IMR-90 (cell line): ENCODE results near the gene GCN1. TPM values are rescaled to one million over a fixed set of nuclear protein-coding genes. Genes with fewer than 3 reads are reported as not detected.

ENCODE experiments used
- ATAC-seq: fragments of 200-7000 bp; cut with Tn5 transposase; 2 replicates; pipeline ENCODE4 v1.9.1; 2020; ENCODE audit warnings: low read depth, mild to moderate bottlenecking, moderate library complexity
- BruUV-seq: library from RNA; stranded (reverse); fragments of 400-500 nt; replicated peaks from 2 replicates; lab custom pipeline; 2021; lab: Mats Ljungman, UMichigan
- CTCF ChIA-PET: fragments of 300-600 bp; formaldehyde crosslinking; extraction: SDS; loops from one replicate; lab custom pipeline; 2021; ENCODE audit warnings: antibody characterized with exemption; lab: Yijun Ruan, JAX
- POLR2A ChIA-PET: fragments of 300-600 bp; sonication (Branson Sonifier 250); formaldehyde crosslinking; loops from one replicate; lab custom pipeline; 2022; ENCODE audit warnings: antibody characterized with exemption; ENCODE audit not compliant: unreplicated experiment; lab: Charles Lee
- DNase-seq: peaks from one replicate; pipeline ENCODE4 v3.0.0; 2013
- H2AFZ ChIP-seq: replicated peaks from 2 replicates; pipeline ENCODE3; 2013; ENCODE audit warnings: low read length, mild to moderate bottlenecking; ENCODE audit not compliant: poor library complexity
- H2AK5ac ChIP-seq: 2 replicates; pipeline ENCODE4 v1.6.1; 2013; ENCODE audit warnings: low read depth, low read length, inconsistent platforms
- H2AK9ac ChIP-seq: replicated peaks from 2 replicates; pipeline ENCODE3; 2013; ENCODE audit warnings: mild to moderate bottlenecking, low read depth, low read length, moderate library complexity; ENCODE audit not compliant: poor library complexity
- H2BK120ac ChIP-seq: 2 replicates; pipeline ENCODE4 v1.6.1; 2013; ENCODE audit warnings: low read depth, low read length, inconsistent platforms
- H2BK15ac ChIP-seq: 3 replicates; pipeline ENCODE4 v1.6.1; 2013; ENCODE audit warnings: low read depth, low read length, inconsistent platforms
- H2BK20ac ChIP-seq: 2 replicates; pipeline ENCODE4 v1.6.1; 2013; ENCODE audit warnings: low read depth, mild to moderate bottlenecking, inconsistent platforms, low read length, moderate library complexity
- H2BK5ac ChIP-seq: 2 replicates; pipeline ENCODE4 v1.6.1; 2013; ENCODE audit warnings: mild to moderate bottlenecking, low read depth, low read length, inconsistent platforms; ENCODE audit not compliant: poor library complexity, severe bottlenecking
- H3K14ac ChIP-seq: replicated peaks from 2 replicates; pipeline ENCODE4 v1.6.1; 2013; ENCODE audit warnings: low read depth, low read length, inconsistent platforms
- H3K18ac ChIP-seq: 2 replicates; pipeline ENCODE4 v1.6.1; 2013; ENCODE audit warnings: low read depth, low read length, control low read depth
- H3K23ac ChIP-seq: 2 replicates; pipeline ENCODE4 v1.6.1; 2013; ENCODE audit warnings: low read depth, low read length, inconsistent platforms
- H3K27ac ChIP-seq: 2 replicates; pipeline ENCODE4 v1.5.1; 2013; ENCODE audit warnings: mild to moderate bottlenecking, control low read depth, low read length; ENCODE audit not compliant: insufficient read depth
- H3K27me3 ChIP-seq: 2 replicates; pipeline ENCODE4 v1.6.1; 2013; ENCODE audit warnings: low read length; ENCODE audit not compliant: control insufficient read depth, insufficient read depth
- H3K36me3 ChIP-seq: 2 replicates; pipeline ENCODE4 v1.6.1; 2013; ENCODE audit warnings: low read length, mixed read lengths; ENCODE audit not compliant: control insufficient read depth, insufficient read depth
- H3K4ac ChIP-seq: 2 replicates; pipeline ENCODE4 v1.6.1; 2013; ENCODE audit warnings: low read depth, low read length, inconsistent platforms
- H3K4me1 ChIP-seq: 2 replicates; pipeline ENCODE4 v1.6.1; 2013; ENCODE audit warnings: low read length, mixed read lengths; ENCODE audit not compliant: control insufficient read depth, insufficient read depth
- H3K4me2 ChIP-seq: 2 replicates; pipeline ENCODE4 v1.6.1; 2013; ENCODE audit warnings: low read depth, mild to moderate bottlenecking, control low read depth, low read length, moderate library complexity
- H3K4me3 ChIP-seq: 2 replicates; pipeline ENCODE4 v1.5.1; 2013; ENCODE audit warnings: low read depth, mild to moderate bottlenecking, control low read depth, low read length, moderate library complexity; ENCODE audit not compliant: insufficient read depth
- H3K56ac ChIP-seq: 2 replicates; pipeline ENCODE4 v1.6.1; 2013; ENCODE audit warnings: low read length, inconsistent platforms; ENCODE audit not compliant: insufficient read depth; ENCODE audit errors: extremely low read depth
- H3K79me1 ChIP-seq, 2 experiments: 2 replicates each; pipeline ENCODE4 v1.6.1; 2013; ENCODE audit warnings: low read length in 2 of 2, inconsistent platforms in 1 of 2, low read depth in 1 of 2
- H3K9ac ChIP-seq: 2 replicates; pipeline ENCODE4 v1.6.1; 2013; ENCODE audit warnings: low read depth, low read length, control low read depth
- H3K9me1 ChIP-seq: 2 replicates; pipeline ENCODE4 v1.6.1; 2013; ENCODE audit warnings: low read length, inconsistent platforms; ENCODE audit not compliant: insufficient read depth
- H3K9me3 ChIP-seq: 2 replicates; pipeline ENCODE4 v1.6.1; 2013; ENCODE audit warnings: low read length; ENCODE audit not compliant: control insufficient read depth, insufficient read depth
- H4K20me1 ChIP-seq: 2 replicates; pipeline ENCODE4 v1.6.1; 2013; ENCODE audit warnings: low read length, inconsistent platforms; ENCODE audit not compliant: insufficient read depth
- H4K5ac ChIP-seq: 2 replicates; pipeline ENCODE4 v1.6.1; 2013; ENCODE audit warnings: mild to moderate bottlenecking, low read depth, low read length, control low read depth
- H4K8ac ChIP-seq, 2 experiments: 2 replicates each; pipeline ENCODE4 v1.6.1; 2013; ENCODE audit warnings: low read depth in 2 of 2, low read length in 2 of 2, control low read depth in 1 of 2, inconsistent platforms in 1 of 2
- H4K91ac ChIP-seq: 2 replicates; pipeline ENCODE4 v1.6.1; 2013; ENCODE audit warnings: low read depth, low read length, inconsistent platforms; ENCODE audit not compliant: insufficient read depth
- BHLHE40 ChIP-seq: fragments of 150-350 bp; IDR thresholded peaks from 2 replicates; pipeline ENCODE4 v1.6.1; 2016; ENCODE audit warnings: mild to moderate bottlenecking, low read depth, low read length
- CEBPB ChIP-seq: IDR thresholded peaks from 2 replicates; pipeline ENCODE4 v1.6.1; 2012; ENCODE audit warnings: low read depth, low read length, improper control_type of control experiment
- CHD1 ChIP-seq: IDR thresholded peaks from 2 replicates; pipeline ENCODE4 v1.6.1; 2012; ENCODE audit warnings: low read depth, low read length, improper control_type of control experiment
- CTCF ChIP-seq: conservative IDR thresholded peaks from 2 replicates; pipeline ENCODE4 v1.5.1; 2012; ENCODE audit warnings: mild to moderate bottlenecking, low read depth, low read length, improper control_type of control experiment
- ELK1 ChIP-seq: fragments of 150-350 bp; IDR thresholded peaks from 2 replicates; pipeline ENCODE4 v1.6.1; 2016; ENCODE audit warnings: low read depth, mild to moderate bottlenecking, low read length, moderate library complexity, borderline replicate concordance
- FOS ChIP-seq: fragments of 150-350 bp; IDR thresholded peaks from 2 replicates; pipeline ENCODE4 v1.6.1; 2016; ENCODE audit warnings: low read depth, low read length
- MAFK ChIP-seq: IDR thresholded peaks from 2 replicates; pipeline ENCODE4 v1.6.1; 2012; ENCODE audit warnings: low read depth, low read length, improper control_type of control experiment
- MAZ ChIP-seq: IDR thresholded peaks from 2 replicates; pipeline ENCODE4 v1.6.1; 2012; ENCODE audit warnings: low read depth, mild to moderate bottlenecking, low read length, improper control_type of control experiment, moderate library complexity, borderline replicate concordance
- MXI1 ChIP-seq: IDR thresholded peaks from 2 replicates; pipeline ENCODE4 v1.6.1; 2012; ENCODE audit warnings: low read depth, mild to moderate bottlenecking, low read length, moderate library complexity, borderline replicate concordance
- NFE2L2 ChIP-seq: fragments of 150-350 bp; IDR thresholded peaks from 2 replicates; pipeline ENCODE4 v1.6.1; 2016; ENCODE audit warnings: low read depth, mild to moderate bottlenecking, low read length
- POLR2A ChIP-seq: IDR thresholded peaks from 2 replicates; pipeline ENCODE4 v1.6.1; 2012; ENCODE audit warnings: mild to moderate bottlenecking, low read depth, low read length
- RAD21 ChIP-seq: IDR thresholded peaks from 2 replicates; pipeline ENCODE4 v1.6.1; 2012; ENCODE audit warnings: low read length, improper control_type of control experiment
- RCOR1 ChIP-seq: IDR thresholded peaks from 2 replicates; pipeline ENCODE4 v1.6.1; 2012; ENCODE audit warnings: mild to moderate bottlenecking, low read length, improper control_type of control experiment; ENCODE audit not compliant: insufficient replicate concordance
- RFX5 ChIP-seq: IDR thresholded peaks from 2 replicates; pipeline ENCODE4 v1.8.0; 2012; ENCODE audit warnings: low read depth, mild to moderate bottlenecking, low read length, moderate library complexity
- SMC3 ChIP-seq: fragments of 150-350 bp; IDR thresholded peaks from 2 replicates; pipeline ENCODE4 v1.6.1; 2016; ENCODE audit warnings: low read depth, mild to moderate bottlenecking, antibody characterized with exemption, low read length, moderate library complexity
- USF2 ChIP-seq: fragments of 150-350 bp; IDR thresholded peaks from 2 replicates; pipeline ENCODE4 v1.6.1; 2017; ENCODE audit warnings: mild to moderate bottlenecking, antibody characterized with exemption, low read length, low read depth
- WGBS, 2 experiments: methylation state at CpG; one replicate each; pipeline versions ENCODE4 v1.1.5 to v1.1.7; 2013; ENCODE audit warnings: missing lambda C conversion rate in 2 of 2; ENCODE audit not compliant: insufficient read length in 1 of 2; ENCODE audit errors: extremely low coverage in 2 of 2; 5-methylcytosine and 5-hydroxymethylcytosine counted together
- dilution Hi-C: fragments of 300-500 bp; cut with HindIII; formaldehyde crosslinking; loops from one replicate; pipeline ENCODE4 v1.14.3; 2018; ENCODE audit warnings: low sequenced_read_pairs; ENCODE audit not compliant: unreplicated experiment
- in situ Hi-C: fragments of 300-500 bp; cut with MboI; formaldehyde crosslinking; loops from 3 replicates; pipeline ENCODE4 v1.14.3; 2019; ENCODE audit warnings: low sequenced_read_pairs, inconsistent platforms, mixed read lengths
- intact Hi-C: fragments of 100-400 bp; cut with micrococcal nuclease; formaldehyde crosslinking; loops from 2 replicates; pipeline ENCODE4 v1.10.0; 2022
- polyA plus RNA-seq, 3 experiments: library from polyadenylated mRNA; depleted of rRNA; stranded (reverse); fragments of >200 nt; gene quantifications; 2 replicates each; pipeline ENCODE4 v1.2.3, GENCODE V29; 2012; ENCODE audit warnings: low replicate concordance in 1 of 3
- total RNA-seq: library from RNA; depleted of rRNA; stranded (reverse); fragments of >200 nt; gene quantifications from 2 replicates; pipeline ENCODE4 v1.2.3, GENCODE V29; 2012

The GCN1 gene
- total and polyA plus RNA-seq, 2 of the 4 experiments (the other 2 are of a cell fraction) = 57.8 to 77.6 TPM

- Histone ChIP-seq H4K20me1 (peaks cover 4% of the 10 kb centered on the region), H3K79me1 (peaks cover 9% of the 10 kb centered on the region in 2 experiments; a peak in 2 of 4 replicates), H2AFZ (no peak overlapping the region), H3K23ac (no peak overlapping the region), H2AK5ac (no peak overlapping the region), H3K4ac (no peak overlapping the region), H4K91ac (no peak overlapping the region), H3K56ac (no peak overlapping the region), H2BK5ac (no peak overlapping the region), H3K9me1 (no peaks in the 10 kb centered on the region), H2AK9ac (no peak overlapping the region), H3K27ac (no peak overlapping the region), H3K9ac (no peak overlapping the region), H3K36me3 (peaks cover 78% of the 10 kb centered on the region), H4K5ac (no peak overlapping the region), H3K4me1 (no peaks in the 10 kb centered on the region), H2BK120ac (no peak overlapping the region), H3K14ac (no peak overlapping the region), H3K9me3 (no peaks in the 10 kb centered on the region), H3K4me3 (no peak overlapping the region), H4K8ac (no peak overlapping the region), H3K4me2 (no peak overlapping the region), H2BK20ac (no peak overlapping the region), H2BK15ac (no peak overlapping the region), H3K18ac (no peak overlapping the region), H3K27me3 (no peaks in the 10 kb centered on the region)
- no peak for TF ChIP-seq CTCF
- TF ChIP-seq BHLHE40 = no peak
- TF ChIP-seq SMC3 = no peak
- TF ChIP-seq RFX5 = no peak
- no peak for TF ChIP-seq USF2
- no peak for TF ChIP-seq MAFK
- TF ChIP-seq CEBPB = no peak
- TF ChIP-seq ELK1 = no peak
- TF ChIP-seq RAD21 = no peak
- TF ChIP-seq FOS = no peak
- TF ChIP-seq RCOR1 = no peak
- TF ChIP-seq MAZ = no peak
- TF ChIP-seq POLR2A = no peak
- no peak for TF ChIP-seq NFE2L2
- no peak for TF ChIP-seq CHD1
- TF ChIP-seq MXI1 = no peak
- DNase-seq (no peak), ATAC-seq (no peak)
- in situ Hi-C loops (no loop called here), dilution Hi-C loops (no loop called here), intact Hi-C loops (no loop called here)
- BruUV-seq = no TSS peak
- ChIA-PET POLR2A (no interaction called here), CTCF (no interaction called here)
- 96% methylated on average over 13 of the region's 15 CpGs; no CpG with 5 or more reads in 1 of the 2 experiments for WGBS, 2 experiments
These were observed 39.4 kb downstream of the GCN1 start for GRCh38 chr12:120155072-120155471.
